Neural cell (in vitro differentiated cells): ENCODE results near the gene C10orf95. TPM values are rescaled to one million over a fixed set of nuclear protein-coding genes. Genes with fewer than 3 reads are reported as not detected.

ENCODE experiments used
- H2AFZ ChIP-seq: fragments of 200-600, 300-800 bp; sonication (generic), shearing (Covaris generic); 2 replicates; pipeline ENCODE4 v1.6.0; 2014; ENCODE audit warnings: low read depth, mild to moderate bottlenecking, antibody characterized with exemption, low read length, moderate library complexity
- H3F3A ChIP-seq: fragments of 200-600 bp; shearing (Covaris generic); 2 replicates; pipeline ENCODE4 v1.6.1; 2016; ENCODE audit warnings: mild to moderate bottlenecking, moderate library complexity, mixed read lengths, antibody characterized with exemption, low read length; ENCODE audit not compliant: insufficient read depth, poor library complexity, severe bottlenecking
- H3K27ac ChIP-seq: fragments of 200-600, 300-800 bp; sonication (generic), shearing (Covaris generic); 2 replicates; pipeline ENCODE4 v1.5.1; 2014; ENCODE audit warnings: mild to moderate bottlenecking, low read length, moderate library complexity
- H3K27me3 ChIP-seq: fragments of 300-800, 200-600 bp; sonication (generic), shearing (Covaris generic); 2 replicates; pipeline ENCODE4 v1.6.0; 2014; ENCODE audit warnings: mild to moderate bottlenecking, low read depth, low read length, moderate library complexity; ENCODE audit not compliant: insufficient read depth
- H3K36me3 ChIP-seq: fragments of 300-800, 200-600 bp; sonication (generic), shearing (Covaris generic); 2 replicates; pipeline ENCODE4 v1.5.1; 2014; ENCODE audit warnings: mild to moderate bottlenecking, antibody characterized with exemption, low read length, moderate library complexity; ENCODE audit not compliant: insufficient read depth
- H3K4me2 ChIP-seq: fragments of 300-800, 200-600 bp; sonication (generic), shearing (Covaris generic); 2 replicates; pipeline ENCODE4 v1.6.0; 2014; ENCODE audit warnings: mild to moderate bottlenecking, low read length
- H3K4me3 ChIP-seq: fragments of 300-800, 200-600 bp; sonication (generic), shearing (Covaris generic); 2 replicates; pipeline ENCODE4 v1.5.1; 2014; ENCODE audit warnings: mild to moderate bottlenecking, low read length, moderate library complexity
- H3K79me2 ChIP-seq: fragments of 200-600 bp; shearing (Covaris generic); replicated peaks from 2 replicates; pipeline ENCODE4 v1.6.0; 2014; ENCODE audit warnings: mild to moderate bottlenecking, low read length, moderate library complexity; ENCODE audit not compliant: insufficient read depth
- H3K9ac ChIP-seq: fragments of 300-800, 200-600 bp; sonication (generic), shearing (Covaris generic); 2 replicates; pipeline ENCODE4 v1.6.1; 2016; ENCODE audit warnings: mild to moderate bottlenecking, low read length, mixed read lengths
- H3K9me2 ChIP-seq: fragments of 200-600 bp; shearing (Covaris generic); 2 replicates; pipeline ENCODE4 v1.6.1; 2016; ENCODE audit warnings: mild to moderate bottlenecking, low read length, mixed read lengths; ENCODE audit not compliant: insufficient read depth
- H3K9me3 ChIP-seq: fragments of 200-600, 300-800 bp; sonication (generic), shearing (Covaris generic); 2 replicates; pipeline ENCODE4 v1.6.1; 2016; ENCODE audit warnings: mild to moderate bottlenecking, mixed run types, low read length, moderate library complexity, mixed read lengths
- H4K20me1 ChIP-seq: fragments of 200-600 bp; shearing (Covaris generic); 2 replicates; pipeline ENCODE4 v1.6.1; 2016; ENCODE audit warnings: mild to moderate bottlenecking, mixed run types; ENCODE audit not compliant: insufficient read depth
- CTCF ChIP-seq: fragments of 450-650 bp; IDR thresholded peaks from 2 replicates; pipeline ENCODE4 v1.5.1; 2014; ENCODE audit warnings: antibody characterized with exemption, mild to moderate bottlenecking, moderate library complexity; ENCODE audit not compliant: poor library complexity, severe bottlenecking
- EP300 ChIP-seq: fragments of 450-650 bp; conservative IDR thresholded peaks from 2 replicates; pipeline ENCODE4 v1.6.1; 2014; ENCODE audit warnings: antibody characterized with exemption, mild to moderate bottlenecking, moderate library complexity; ENCODE audit not compliant: poor library complexity, severe bottlenecking
- EZH2 ChIP-seq: fragments of 200-600, 300-800 bp; shearing (Covaris generic), sonication (generic); IDR thresholded peaks from 2 replicates; pipeline ENCODE4 v1.6.1; 2014; ENCODE audit warnings: antibody characterized with exemption, low read length, borderline replicate concordance, mild to moderate bottlenecking; ENCODE audit not compliant: insufficient read depth, poor library complexity, severe bottlenecking
- MXI1 ChIP-seq: fragments of 450-650 bp; conservative IDR thresholded peaks from 2 replicates; pipeline ENCODE4 v1.6.1; 2014; ENCODE audit warnings: antibody characterized with exemption, mild to moderate bottlenecking; ENCODE audit not compliant: poor library complexity, severe bottlenecking
- POLR2AphosphoS5 ChIP-seq: IDR thresholded peaks from 2 replicates; pipeline ENCODE4 v1.6.1; 2012
- RAD21 ChIP-seq: fragments of 450-650 bp; conservative IDR thresholded peaks from 2 replicates; pipeline ENCODE4 v1.6.1; 2014; ENCODE audit warnings: antibody characterized with exemption, mild to moderate bottlenecking, moderate library complexity
- REST ChIP-seq: IDR thresholded peaks from 2 replicates; pipeline ENCODE4 v1.6.1; 2012; ENCODE audit warnings: borderline replicate concordance
- SMC3 ChIP-seq: fragments of 450-650 bp; conservative IDR thresholded peaks from 2 replicates; pipeline ENCODE4 v1.6.1; 2014; ENCODE audit warnings: antibody characterized with exemption, mild to moderate bottlenecking, moderate library complexity; ENCODE audit not compliant: poor library complexity
- TAF1 ChIP-seq: IDR thresholded peaks from 2 replicates; pipeline ENCODE4 v1.6.1; 2012; ENCODE audit warnings: low read depth
- polyA plus RNA-seq: library from polyadenylated mRNA; depleted of rRNA; stranded (reverse); fragments of >200 nt; gene quantifications from 2 replicates; pipeline ENCODE4 v1.2.3, GENCODE V29; 2014

C10orf95 gene
- polyA plus RNA-seq, 1 donor from 2014 or later, result not detected

GRCh38 chr10:102424916-102425315, 26.4 kb downstream of the C10orf95 start:
- TF ChIP-seq EZH2, result no peak
- TF ChIP-seq SMC3, result no peak
- no peak for TF ChIP-seq CTCF
- no peak for TF ChIP-seq MXI1
- no peak for TF ChIP-seq EP300
- no peak for TF ChIP-seq POLR2AphosphoS5
- no peaks in the 10 kb centered on the region for H3K27me3 ChIP-seq
- H3K9me2 ChIP-seq, result no peaks in the 10 kb centered on the region
- no peaks in the 10 kb centered on the region for H4K20me1 ChIP-seq
- H3F3A ChIP-seq, result peaks cover 5% of the 10 kb centered on the region
- H3K36me3 ChIP-seq, result no peaks in the 10 kb centered on the region
- no peak overlapping the region for H3K27ac ChIP-seq
- H3K9me3 ChIP-seq, result no peaks in the 10 kb centered on the region
- no peak overlapping the region for H2AFZ ChIP-seq
- H3K4me2 ChIP-seq, result no peak overlapping the region
- no peak overlapping the region for H3K9ac ChIP-seq
- no peaks in the 10 kb centered on the region for H3K79me2 ChIP-seq
- no peak overlapping the region for H3K4me3 ChIP-seq

- no peak overlapping the region for H3K4me3 ChIP-seq
- TF ChIP-seq REST (no peak), CTCF (no peak), MXI1 (no peak), TAF1 (no peak), SMC3 (no peak), RAD21 (no peak), EP300 (no peak), POLR2AphosphoS5 (no peak), EZH2 (no peak)
- H3K9ac ChIP-seq, result no peak overlapping the region
Observed at GRCh38 chr10:102424145-102424544, 27.2 kb downstream of the C10orf95 start.

More at GRCh38 chr10:102424145-102424544, 27.2 kb downstream of the C10orf95 start:
- Histone ChIP-seq H4K20me1 (no peaks in the 10 kb centered on the region), H3K36me3 (no peaks in the 10 kb centered on the region), H3K9me2 (no peaks in the 10 kb centered on the region), H2AFZ (no peak overlapping the region), H3K27me3 (no peaks in the 10 kb centered on the region), H3F3A (peaks cover 6% of the 10 kb centered on the region), H3K9me3 (no peaks in the 10 kb centered on the region), H3K27ac (no peak overlapping the region), H3K79me2 (no peaks in the 10 kb centered on the region), H3K4me2 (no peak overlapping the region)
